Measurements from ENCODE around the gene PRM2.

PRM2 gene

GRCh38 chr16:11312718-11313492 lies 36.6 kb upstream of the PRM2 start:
- no peak overlapping the region for H3K4me3 ChIP-seq (ENCODE audit: low read depth, low read length)
- no peak for TF ChIP-seq CTCF (IDR thresholded peaks at IDR 0.05; ENCODE audit: low read depth, low read length)

- no peak for TF ChIP-seq CTCF (IDR thresholded peaks at IDR 0.05; ENCODE audit: low read depth, low read length)
- no peak overlapping the region for H3K4me3 ChIP-seq (ENCODE audit: low read depth, low read length)
Observed at GRCh38 chr16:11310997-11311561, 34.8 kb upstream of the PRM2 start.

- TF ChIP-seq CTCF (IDR thresholded peaks at IDR 0.05; ENCODE audit: low read depth, low read length), result no peak
- no peak overlapping the region for H3K4me3 ChIP-seq (ENCODE audit: low read depth, low read length)
Observed at GRCh38 chr16:11310634-11310977, 34.3 kb upstream of the PRM2 start.

- H3K4me3 ChIP-seq (ENCODE audit: low read depth, low read length), result no peak overlapping the region
- no peak for TF ChIP-seq CTCF (IDR thresholded peaks at IDR 0.05; ENCODE audit: low read depth, low read length)
Observed at GRCh38 chr16:11309895-11310633, 33.8 kb upstream of the PRM2 start.

- no peak overlapping the region for H3K4me3 ChIP-seq (ENCODE audit: low read depth, low read length)
- no peak for TF ChIP-seq CTCF (IDR thresholded peaks at IDR 0.05; ENCODE audit: low read depth, low read length)
Observed at GRCh38 chr16:11308493-11309283, 32.4 kb upstream of the PRM2 start.

- H3K4me3 ChIP-seq (ENCODE audit: low read depth, low read length), result no peak overlapping the region
- no peak for TF ChIP-seq CTCF (IDR thresholded peaks at IDR 0.05; ENCODE audit: low read depth, low read length)
Observed at GRCh38 chr16:11307639-11308492, 31.6 kb upstream of the PRM2 start.

Measured in WI38 (cell line).